Measurements from ENCODE around the gene DNAH2. TPM values are rescaled to one million over a fixed set of nuclear protein-coding genes. Genes with fewer than 3 reads are reported as not detected.

DNAH2 gene, protein sequence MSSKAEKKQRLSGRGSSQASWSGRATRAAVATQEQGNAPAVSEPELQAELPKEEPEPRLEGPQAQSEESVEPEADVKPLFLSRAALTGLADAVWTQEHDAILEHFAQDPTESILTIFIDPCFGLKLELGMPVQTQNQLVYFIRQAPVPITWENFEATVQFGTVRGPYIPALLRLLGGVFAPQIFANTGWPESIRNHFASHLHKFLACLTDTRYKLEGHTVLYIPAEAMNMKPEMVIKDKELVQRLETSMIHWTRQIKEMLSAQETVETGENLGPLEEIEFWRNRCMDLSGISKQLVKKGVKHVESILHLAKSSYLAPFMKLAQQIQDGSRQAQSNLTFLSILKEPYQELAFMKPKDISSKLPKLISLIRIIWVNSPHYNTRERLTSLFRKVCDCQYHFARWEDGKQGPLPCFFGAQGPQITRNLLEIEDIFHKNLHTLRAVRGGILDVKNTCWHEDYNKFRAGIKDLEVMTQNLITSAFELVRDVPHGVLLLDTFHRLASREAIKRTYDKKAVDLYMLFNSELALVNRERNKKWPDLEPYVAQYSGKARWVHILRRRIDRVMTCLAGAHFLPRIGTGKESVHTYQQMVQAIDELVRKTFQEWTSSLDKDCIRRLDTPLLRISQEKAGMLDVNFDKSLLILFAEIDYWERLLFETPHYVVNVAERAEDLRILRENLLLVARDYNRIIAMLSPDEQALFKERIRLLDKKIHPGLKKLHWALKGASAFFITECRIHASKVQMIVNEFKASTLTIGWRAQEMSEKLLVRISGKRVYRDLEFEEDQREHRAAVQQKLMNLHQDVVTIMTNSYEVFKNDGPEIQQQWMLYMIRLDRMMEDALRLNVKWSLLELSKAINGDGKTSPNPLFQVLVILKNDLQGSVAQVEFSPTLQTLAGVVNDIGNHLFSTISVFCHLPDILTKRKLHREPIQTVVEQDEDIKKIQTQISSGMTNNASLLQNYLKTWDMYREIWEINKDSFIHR (N-terminal part only)
- 1 to 10 TPM in 1 of 4 donors, under 1 TPM in 3; under 0.01 to 1.4 (median under 0.01) TPM for total RNA-seq

GRCh38 chr17:7716901-7717755 lies at the start of gene DNAH2:
Gene DNAH2 (plus strand): TSS chr17:7717744. CDS start chr17:7719735, 1,991 bp downstream.
- peak within 1 kb of the TSS in 1 of 4 donors; percentile 55 for H3K27ac ChIP-seq
- TF ChIP-seq, protein P1, sequence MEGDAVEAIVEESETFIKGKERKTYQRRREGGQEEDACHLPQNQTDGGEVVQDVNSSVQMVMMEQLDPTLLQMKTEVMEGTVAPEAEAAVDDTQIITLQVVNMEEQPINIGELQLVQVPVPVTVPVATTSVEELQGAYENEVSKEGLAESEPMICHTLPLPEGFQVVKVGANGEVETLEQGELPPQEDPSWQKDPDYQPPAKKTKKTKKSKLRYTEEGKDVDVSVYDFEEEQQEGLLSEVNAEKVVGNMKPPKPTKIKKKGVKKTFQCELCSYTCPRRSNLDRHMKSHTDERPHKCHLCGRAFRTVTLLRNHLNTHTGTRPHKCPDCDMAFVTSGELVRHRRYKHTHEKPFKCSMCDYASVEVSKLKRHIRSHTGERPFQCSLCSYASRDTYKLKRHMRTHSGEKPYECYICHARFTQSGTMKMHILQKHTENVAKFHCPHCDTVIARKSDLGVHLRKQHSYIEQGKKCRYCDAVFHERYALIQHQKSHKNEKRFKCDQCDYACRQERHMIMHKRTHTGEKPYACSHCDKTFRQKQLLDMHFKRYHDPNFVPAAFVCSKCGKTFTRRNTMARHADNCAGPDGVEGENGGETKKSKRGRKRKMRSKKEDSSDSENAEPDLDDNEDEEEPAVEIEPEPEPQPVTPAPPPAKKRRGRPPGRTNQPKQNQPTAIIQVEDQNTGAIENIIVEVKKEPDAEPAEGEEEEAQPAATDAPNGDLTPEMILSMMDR (IDR thresholded peaks at IDR 0.05) = peak in 4 of 5 experiments; percentile 34 to 65 (median 42)
- TF ChIP-seq EP300 (IDR thresholded peaks at IDR 0.05) = peak in 1 of 2 donors; percentile 51
- TF ChIP-seq POLR2A (IDR thresholded peaks at IDR 0.05) = no peak
- H3K27me3 ChIP-seq = peaks cover 0 to 62% of the 10 kb centered on the region in 2 donors
- peak within 1 kb of the TSS; percentile 42 to 62 (median 50) for H3K4me3 ChIP-seq
- DNase-seq (ENCODE audit: low spot score in 2 of 2) = peak; percentile 30 to 47
- WGBS, 2 donors = 1% methylated on average over 50 to 59 of the region's 64 CpGs
- H3K9me3 ChIP-seq = no peaks in the 10 kb centered on the region
- no peaks in the 10 kb centered on the region for H3K36me3 ChIP-seq
- peaks cover 0 to 20% (median 18%) of the 10 kb centered on the region in 4 donors for H3K4me1 ChIP-seq

DNA sequence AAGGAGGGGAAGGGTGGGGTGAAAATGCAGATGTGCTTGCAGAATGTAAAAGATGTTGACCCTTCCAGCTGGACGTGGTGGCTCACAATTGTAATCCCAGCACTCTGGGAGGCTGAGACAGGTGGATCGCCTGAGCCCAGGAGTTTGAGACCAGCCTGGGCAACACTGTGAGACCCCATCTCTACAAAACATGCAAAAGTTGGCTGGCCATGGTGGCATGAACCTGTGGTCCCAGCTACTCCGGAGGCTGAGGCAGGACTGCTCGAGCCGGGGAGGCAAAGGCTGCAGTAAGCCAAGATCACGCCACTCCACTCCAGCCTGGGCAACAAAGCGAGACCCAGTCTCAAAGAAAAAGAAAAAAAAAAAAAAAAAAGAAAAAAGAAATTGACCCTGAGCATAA lies 49.1 kb upstream of the DNAH2 start:
- DNase-seq (ENCODE audit: low spot score in 2 of 2) = no peak
- H3K27me3 ChIP-seq = no peaks in the 10 kb centered on the region
- H3K36me3 ChIP-seq = peaks cover 3 to 84% (median 3%) of the 10 kb centered on the region in 3 donors
- no peak overlapping the region for H3K4me3 ChIP-seq
- WGBS, 2 donors = 83 to 90% methylated on average over 7 of the region's 7 CpGs
- H3K4me1 ChIP-seq = no peaks in the 10 kb centered on the region
- H3K9me3 ChIP-seq = peaks cover 0 to 5% (median 0%) of the 10 kb centered on the region in 4 donors
- no peak overlapping the region for H3K27ac ChIP-seq
- TF ChIP-seq POLR2A (IDR thresholded peaks at IDR 0.05) (no peak), EP300 (IDR thresholded peaks at IDR 0.05) (no peak)
- TF ChIP-seq, protein P1 (IDR thresholded peaks at IDR 0.05) = no peak

DNA sequence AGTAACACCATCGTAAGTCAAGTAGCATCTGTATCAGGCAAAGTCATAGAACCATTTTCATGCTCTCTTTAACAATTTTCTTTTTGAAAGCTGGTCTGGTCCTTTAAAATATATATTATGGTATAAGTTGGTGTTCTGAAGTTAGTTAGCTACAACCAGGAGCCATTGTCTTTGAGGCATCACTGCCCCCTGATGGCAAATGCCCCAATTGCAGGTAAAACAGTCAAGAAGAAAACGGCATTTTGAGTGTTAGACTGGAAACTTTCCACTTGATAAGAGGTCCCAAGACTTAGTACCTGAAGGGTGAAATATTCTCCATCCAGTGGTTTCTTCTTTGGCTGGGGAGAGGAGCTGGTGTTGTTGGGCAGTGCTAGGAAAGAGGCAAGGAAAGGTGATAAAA lies 44.3 kb upstream of the DNAH2 start:
- Histone ChIP-seq H3K27ac (no peak overlapping the region), H3K27me3 (no peaks in the 10 kb centered on the region), H3K4me3 (no peak overlapping the region), H3K36me3 (peaks cover 9 to 84% (median 28%) of the 10 kb centered on the region in 3 donors), H3K4me1 (no peaks in the 10 kb centered on the region), H3K9me3 (peaks cover 0 to 10% (median 0%) of the 10 kb centered on the region in 4 donors)
- DNase-seq (ENCODE audit: low spot score in 2 of 2) = no peak
- 87 to 90% methylated on average over 2 of the region's 2 CpGs for WGBS, 2 donors
- TF ChIP-seq EP300 (IDR thresholded peaks at IDR 0.05) (no peak), POLR2A (IDR thresholded peaks at IDR 0.05) (no peak)
- TF ChIP-seq, protein P1 (IDR thresholded peaks at IDR 0.05) = no peak

DNA sequence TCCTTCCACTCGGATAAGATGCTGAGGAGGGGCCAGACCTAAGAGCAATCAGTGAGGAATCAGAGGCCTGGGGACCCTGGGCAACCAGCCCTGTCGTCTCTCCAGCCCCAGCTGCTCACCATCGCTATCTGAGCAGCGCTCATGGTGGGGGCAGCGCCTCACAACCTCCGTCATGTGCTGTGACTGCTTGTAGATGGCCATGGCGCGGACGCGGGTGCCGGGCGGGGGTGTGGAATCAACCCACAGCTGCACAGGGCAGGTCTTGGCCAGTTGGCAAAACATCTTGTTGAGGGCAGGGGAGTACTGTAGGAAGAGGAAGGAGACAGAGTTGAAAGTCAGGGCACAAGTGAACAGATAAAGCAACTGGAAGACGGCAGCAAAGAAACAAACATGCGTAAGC lies 42.6 kb upstream of the DNAH2 start:
- peaks cover 0 to 10% (median 0%) of the 10 kb centered on the region in 4 donors for H3K9me3 ChIP-seq
- peaks cover 9 to 67% (median 28%) of the 10 kb centered on the region in 3 donors for H3K36me3 ChIP-seq
- no peak overlapping the region for H3K27ac ChIP-seq
- H3K4me3 ChIP-seq = no peak overlapping the region
- no peaks in the 10 kb centered on the region for H3K4me1 ChIP-seq
- H3K27me3 ChIP-seq = no peaks in the 10 kb centered on the region
- TF ChIP-seq, protein P1 (IDR thresholded peaks at IDR 0.05) = no peak
- TF ChIP-seq POLR2A (IDR thresholded peaks at IDR 0.05) (no peak), EP300 (IDR thresholded peaks at IDR 0.05) (no peak)
- WGBS, 2 donors = 90 to 91% methylated on average over 12 to 14 of the region's 14 CpGs
- no peak for DNase-seq (ENCODE audit: low spot score in 2 of 2)

Measured in tibial nerve (tissue), 4 donors.